ENCODE measurements around the gene ARID3B. TPM values are rescaled to one million over a fixed set of nuclear protein-coding genes. Genes with fewer than 3 reads are reported as not detected.
"Not testable (repeated sequence)": the region's sequence is repeated elsewhere in the genome, so short reads cannot be mapped to it uniquely, and the experiment has no call there.

ARID3B gene
- total RNA-seq, 1 donor from 2014 or later, result 5.8 TPM

DNA sequence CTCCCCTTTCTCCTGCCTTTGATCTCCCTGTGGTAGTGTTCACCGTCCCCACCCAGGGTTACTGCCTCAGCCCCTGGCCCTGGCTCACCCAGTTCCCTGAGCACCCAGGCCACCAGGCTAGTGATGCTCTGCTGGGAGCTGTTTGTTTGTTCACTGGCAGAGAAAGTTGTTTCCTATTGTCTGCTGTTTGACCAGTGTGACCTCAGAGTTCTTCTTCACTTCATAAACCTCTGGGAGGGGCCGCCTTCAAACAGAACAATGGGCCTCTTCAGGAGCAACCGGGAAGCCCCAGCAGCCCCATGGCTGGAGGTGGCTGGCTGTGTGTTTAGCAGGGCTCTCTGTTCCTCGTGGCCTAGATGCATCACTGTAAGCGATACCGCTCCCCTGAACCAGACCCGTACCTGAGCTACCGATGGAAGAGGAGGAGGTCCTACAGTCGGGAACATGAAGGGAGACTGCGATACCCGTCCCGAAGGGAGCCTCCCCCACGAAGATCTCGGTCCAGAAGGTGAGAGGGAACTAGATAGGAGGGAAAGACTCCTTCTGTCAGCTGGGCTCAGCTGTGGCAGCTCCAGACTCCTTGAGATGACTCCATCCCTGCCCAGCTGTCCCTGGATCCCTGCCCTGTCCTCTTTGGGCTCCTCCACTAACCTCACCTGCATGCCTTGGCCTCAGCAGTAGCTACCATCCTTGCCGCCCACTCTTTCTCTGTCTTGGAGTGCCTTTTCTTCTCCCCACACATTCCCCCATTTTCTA is 78.0 kb downstream of the ARID3B start:
- no peak for DNase-seq (ENCODE audit: low spot score)

DNA sequence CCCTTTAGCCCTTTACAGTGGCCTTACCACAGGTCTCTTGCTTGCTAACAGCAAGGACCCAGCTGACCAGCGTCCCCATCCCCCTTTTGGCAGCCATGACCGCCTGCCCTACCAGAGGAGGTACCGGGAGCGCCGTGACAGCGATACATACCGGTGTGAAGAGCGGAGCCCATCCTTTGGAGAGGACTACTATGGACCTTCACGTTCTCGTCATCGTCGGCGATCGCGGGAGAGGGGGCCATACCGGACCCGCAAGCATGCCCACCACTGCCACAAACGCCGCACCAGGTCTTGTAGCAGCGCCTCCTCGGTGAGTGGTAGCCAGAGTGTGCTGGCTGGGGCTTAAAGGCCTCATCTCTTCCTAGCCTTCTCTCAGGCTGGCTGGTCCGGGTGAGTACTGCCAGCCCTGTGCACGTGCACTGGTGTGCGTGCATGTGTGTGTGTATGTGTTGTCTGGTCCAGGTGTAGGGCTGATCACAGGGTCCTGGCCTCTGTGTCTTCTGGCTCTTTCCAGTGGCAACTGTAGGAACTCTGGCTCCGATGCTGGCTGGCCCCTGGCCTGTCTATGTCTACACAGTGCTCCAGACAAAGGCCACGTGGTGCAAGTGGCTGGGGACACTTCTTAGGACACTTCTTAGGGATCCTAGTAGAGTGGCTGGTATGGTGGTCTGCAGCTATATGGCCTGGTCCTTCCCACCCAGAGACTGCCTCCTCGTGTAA is 79.1 kb downstream of the ARID3B start:
- no peak for DNase-seq (ENCODE audit: low spot score)

DNA sequence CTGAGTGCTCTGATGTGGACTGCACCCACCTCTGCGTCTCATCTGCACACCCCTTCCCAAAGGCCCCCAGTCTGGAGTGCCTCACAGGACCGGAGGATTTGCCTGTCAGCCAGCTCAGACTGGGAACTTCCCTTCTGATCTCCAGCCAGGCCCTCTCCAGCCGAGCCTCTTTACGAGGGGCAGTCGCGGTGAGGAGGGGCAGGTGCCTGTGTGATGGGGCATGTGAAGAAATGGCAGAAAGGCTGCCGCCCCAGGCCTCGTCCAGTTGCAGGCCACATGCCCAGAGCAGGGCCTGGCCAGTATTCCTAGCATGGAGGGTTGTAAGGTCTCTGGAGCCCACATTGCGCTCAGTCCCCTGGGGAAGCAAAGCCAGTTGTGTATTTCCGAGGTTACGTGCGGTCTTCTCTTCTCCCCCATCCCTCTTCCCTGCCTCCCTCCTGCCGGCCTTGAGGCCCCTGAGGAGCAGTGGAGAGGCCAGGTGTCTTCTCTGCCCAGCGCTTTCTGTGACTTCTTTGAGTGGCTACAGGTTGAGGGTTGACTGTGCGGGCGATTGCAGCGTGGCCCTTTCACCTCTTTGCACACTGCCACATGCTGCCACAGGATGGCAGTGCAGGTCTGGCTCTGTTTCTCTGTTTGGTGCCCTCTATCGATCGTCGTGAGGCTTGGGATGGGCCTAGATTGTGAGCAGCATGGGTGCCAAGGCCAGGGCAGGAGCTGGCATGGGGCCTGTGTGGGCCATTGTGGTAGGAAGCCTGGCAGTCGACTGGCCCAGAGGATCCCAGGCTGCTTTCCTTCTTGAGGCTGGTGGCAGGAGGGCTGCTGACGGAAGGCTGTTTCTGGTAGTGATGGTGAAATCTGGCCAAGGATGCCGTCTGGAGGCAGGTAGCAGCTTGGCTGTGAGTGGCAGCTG is 79.9 kb downstream of the ARID3B start:
- no peak for DNase-seq (ENCODE audit: low spot score)

DNA sequence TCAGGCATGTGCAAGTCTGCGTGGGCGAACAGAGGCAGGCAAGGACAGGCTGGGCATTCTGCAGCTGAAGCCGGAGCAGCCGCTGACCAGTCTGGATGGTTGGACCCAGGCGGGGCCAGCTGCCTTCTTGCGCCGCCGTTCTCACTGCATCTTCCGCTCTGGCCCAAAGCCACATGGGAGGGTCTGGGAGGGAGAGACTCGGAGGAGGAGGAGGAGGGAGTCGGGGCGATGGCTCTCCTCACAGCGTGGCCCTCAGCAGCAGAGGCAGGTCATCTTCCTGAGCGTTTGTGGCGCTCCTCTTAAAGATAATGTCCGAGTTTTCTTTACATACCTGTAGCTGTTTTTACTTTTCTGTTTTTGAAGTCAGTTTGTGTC is 80.5 kb downstream of the ARID3B start:
- DNase-seq (ENCODE audit: low spot score), result no peak

DNA sequence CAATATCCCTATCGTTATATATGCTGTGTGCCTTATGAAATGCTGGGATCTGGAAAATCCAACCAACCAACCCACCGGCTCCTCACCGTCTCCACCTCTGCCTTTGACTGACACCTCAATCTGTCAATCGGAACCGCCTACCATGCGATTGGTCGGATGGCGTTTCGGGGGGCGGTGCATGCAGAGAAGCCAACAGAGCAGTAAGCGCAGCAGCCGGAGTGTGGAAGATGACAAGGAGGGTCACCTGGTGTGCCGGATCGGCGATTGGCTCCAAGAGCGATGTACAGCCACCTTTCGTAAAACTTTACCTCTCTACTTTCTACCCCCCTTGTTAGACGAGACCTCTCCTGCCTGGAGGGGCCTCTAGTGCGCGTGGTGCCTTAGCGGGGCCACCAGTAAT is 80.9 kb downstream of the ARID3B start:
- no peak for DNase-seq (ENCODE audit: low spot score)

DNA sequence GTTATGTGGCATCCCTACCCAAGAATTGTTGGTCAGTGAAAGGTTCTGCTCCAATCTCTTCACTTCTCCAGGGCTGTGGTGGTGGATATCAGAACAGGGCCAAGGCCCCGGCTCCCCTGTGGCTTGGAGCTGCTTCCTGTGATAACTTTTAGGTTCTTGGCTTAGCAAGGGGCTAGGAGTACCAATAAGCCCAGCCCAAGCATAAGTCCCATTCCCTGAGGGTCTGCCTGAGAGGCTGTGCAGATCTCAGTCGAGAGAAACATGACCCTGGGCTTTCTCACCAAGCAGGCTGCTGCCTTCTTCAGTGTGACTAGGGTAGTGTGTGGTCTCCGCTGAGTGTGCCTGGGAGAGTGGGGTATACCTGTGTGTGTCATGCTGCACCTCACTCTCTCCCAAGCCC is 81.7 kb downstream of the ARID3B start:
- DNase-seq (ENCODE audit: low spot score), result no peak

DNA sequence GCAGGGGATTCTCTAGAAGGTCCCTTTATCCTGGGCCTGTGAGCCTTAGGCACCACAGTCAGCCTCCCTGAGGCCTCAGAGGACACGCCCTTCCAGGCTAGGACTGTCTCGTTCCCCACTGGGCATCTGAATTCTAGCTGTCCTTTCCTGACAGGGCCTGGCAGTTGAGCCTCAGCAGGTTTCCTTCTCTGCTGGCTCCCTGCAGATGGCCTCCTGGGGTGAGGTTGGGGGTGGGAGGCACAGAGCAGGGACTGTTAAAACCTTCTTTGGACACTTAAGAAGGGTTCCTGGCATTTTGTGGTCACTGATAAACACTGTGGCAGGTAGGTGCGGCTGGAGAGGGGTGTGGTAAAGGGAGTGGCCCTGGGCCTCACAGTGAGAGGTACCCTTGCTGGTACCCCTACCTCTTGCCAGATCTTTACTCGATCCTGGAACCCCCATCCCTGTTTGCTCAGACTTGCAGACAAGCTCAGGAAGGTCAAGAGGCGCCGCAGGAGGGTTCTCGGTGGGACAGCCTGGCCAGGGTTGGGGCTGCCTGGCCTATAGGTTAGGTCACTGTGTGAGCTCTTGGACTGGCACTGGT is 83.1 kb downstream of the ARID3B start:
- DNase-seq (ENCODE audit: low spot score), result no peak

DNA sequence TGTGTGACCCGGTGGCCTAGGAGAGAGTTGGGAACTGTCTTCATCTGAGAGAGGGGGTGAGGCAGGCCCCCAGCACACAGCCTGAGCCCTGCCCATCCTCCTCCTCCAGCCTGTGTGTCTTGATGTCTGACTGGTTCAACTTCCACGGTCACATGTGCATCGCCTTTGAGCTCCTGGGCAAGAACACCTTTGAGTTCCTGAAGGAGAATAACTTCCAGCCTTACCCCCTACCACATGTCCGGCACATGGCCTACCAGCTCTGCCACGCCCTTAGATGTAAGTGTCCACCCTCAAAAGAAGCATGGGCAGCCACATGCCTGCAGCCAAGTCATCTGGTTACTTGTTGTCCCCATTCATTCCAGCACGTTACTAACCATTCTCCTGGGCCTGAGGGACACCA is 84.7 kb downstream of the ARID3B start:
- DNase-seq (ENCODE audit: low spot score), result no peak

DNA sequence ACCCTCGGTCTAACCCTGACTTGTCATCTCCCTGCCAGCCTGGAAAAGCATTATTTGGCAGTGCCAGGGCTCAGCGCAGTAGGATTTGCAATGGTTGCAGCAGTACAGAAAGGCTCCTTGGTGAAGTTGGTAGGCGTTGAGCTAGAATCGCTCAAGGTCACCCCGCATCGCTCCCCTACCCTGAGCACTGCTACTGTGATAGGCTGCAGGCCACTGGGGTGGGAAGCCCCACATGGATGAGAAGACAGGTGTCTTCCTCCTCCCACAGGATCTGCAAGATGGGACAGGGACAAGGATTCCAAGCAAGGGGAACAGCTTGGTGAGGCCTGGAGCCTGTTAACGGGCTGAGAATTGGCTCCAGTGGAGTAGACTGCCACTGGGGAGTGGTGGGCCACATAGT is 85.3 kb downstream of the ARID3B start:
- DNase-seq (ENCODE audit: low spot score), result no peak

DNA sequence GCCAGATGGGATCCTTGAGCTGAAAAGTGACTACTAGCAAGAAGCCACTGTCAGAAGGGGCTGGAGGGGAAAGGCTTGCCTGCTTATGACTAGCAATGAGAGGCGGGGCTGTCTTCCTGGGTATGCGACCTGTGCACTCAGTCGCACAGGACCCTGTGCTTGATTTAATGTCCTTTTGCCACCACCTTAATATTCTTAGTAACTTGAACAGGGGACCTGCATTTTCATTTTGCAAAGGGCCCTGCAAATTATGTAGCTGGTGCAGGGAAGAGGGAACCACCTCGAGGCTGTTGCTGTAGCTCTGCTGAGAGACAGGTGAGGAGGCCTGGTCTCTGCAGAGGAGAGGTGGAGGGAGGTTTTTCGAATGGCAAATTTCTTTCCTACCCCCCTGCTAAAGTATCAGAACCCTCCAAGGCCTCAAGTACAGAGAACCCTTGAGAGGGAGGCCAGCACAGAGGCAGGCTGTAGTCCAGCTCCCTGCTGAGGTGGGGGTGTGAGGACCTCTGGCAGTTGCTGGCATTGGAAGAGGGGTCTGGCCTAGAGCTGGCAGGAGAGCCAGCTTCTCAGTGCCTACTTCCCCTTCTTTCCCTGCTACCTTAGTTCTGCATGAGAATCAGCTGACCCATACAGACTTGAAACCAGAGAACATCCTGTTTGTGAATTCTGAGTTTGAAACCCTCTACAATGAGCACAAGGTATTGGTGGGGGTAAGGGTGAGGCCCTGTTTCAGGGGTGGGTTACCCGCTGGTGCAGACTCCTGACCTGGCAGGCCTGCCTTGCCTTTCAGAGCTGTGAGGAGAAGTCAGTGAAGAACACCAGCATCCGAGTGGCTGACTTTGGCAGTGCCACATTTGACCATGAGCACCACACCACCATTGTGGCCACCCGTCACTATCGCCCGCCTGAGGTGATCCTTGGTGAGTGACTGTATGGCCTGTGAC is 86.0 kb downstream of the ARID3B start:
- DNase-seq (ENCODE audit: low spot score), result no peak

DNA sequence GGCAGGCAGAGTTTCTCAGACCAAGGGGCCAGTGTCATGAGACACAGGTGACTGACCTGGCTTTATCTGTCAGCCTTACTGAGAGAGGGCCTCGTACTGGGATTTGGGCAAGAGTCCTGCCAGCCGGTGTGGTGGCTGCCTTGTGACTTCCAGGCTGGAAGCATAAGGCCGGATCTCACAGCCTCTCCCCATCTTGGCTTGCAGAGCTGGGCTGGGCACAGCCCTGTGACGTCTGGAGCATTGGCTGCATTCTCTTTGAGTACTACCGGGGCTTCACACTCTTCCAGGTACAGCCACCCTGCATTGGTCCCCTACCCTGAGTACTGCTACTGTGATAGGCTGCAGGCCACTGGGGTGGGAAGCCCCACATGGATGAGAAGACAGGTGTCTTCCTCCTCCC is 86.7 kb downstream of the ARID3B start:
- DNase-seq (ENCODE audit: low spot score), result no peak

DNA sequence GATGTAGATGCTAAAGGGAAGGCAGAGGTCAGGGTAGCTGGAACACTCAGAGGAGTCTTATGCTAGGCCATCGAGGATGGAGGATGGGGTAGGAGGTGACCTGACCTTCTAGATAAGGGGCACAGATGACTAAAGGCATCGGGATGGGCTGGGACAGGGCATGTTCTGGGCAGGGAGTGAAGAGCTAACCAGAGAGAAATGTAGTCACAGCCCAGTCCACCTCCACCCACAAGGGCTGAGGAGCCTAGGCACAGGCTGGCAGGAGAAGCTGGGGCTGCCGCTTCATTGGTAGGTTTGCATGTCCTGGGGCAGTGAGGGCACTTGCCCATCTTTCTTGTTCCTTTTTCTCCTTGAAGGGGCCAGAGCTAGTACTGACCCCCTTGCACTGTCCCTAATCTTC is 87.2 kb downstream of the ARID3B start:
- DNase-seq (ENCODE audit: low spot score), result no peak

DNA sequence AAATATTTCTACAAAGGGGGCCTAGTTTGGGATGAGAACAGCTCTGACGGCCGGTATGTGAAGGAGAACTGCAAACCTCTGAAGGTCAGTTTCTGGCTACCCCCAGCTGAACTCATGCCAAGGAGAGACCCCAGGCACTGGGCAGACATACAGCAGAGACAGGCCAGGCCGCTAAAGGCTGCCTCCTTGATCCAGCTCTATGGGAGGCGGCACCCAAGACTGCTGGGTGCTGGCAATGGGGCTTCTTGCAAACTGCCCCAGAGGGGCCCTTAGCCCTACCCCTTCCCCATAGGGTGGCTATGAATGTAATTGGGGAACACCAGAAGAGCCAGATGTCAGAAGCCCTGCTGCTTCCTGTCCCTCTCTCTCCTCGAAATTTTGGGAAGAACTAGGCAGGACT is 87.9 kb downstream of the ARID3B start:
- DNase-seq (ENCODE audit: low spot score), result no peak

DNA sequence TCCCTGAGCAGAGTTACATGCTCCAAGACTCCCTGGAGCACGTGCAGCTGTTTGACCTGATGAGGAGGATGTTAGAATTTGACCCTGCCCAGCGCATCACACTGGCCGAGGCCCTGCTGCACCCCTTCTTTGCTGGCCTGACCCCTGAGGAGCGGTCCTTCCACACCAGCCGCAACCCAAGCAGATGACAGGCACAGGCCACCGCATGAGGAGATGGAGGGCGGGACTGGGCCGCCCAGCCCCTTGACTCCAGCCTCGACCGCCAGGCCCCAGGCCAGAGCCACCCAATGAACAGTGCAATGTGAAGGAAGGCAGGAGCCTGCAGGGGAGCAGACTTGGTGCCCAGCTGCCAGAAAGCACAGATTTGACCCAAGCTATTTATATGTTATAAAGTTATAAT is 88.7 kb downstream of the ARID3B start:
- DNase-seq (ENCODE audit: low spot score), result not testable (repeated sequence)

DNA sequence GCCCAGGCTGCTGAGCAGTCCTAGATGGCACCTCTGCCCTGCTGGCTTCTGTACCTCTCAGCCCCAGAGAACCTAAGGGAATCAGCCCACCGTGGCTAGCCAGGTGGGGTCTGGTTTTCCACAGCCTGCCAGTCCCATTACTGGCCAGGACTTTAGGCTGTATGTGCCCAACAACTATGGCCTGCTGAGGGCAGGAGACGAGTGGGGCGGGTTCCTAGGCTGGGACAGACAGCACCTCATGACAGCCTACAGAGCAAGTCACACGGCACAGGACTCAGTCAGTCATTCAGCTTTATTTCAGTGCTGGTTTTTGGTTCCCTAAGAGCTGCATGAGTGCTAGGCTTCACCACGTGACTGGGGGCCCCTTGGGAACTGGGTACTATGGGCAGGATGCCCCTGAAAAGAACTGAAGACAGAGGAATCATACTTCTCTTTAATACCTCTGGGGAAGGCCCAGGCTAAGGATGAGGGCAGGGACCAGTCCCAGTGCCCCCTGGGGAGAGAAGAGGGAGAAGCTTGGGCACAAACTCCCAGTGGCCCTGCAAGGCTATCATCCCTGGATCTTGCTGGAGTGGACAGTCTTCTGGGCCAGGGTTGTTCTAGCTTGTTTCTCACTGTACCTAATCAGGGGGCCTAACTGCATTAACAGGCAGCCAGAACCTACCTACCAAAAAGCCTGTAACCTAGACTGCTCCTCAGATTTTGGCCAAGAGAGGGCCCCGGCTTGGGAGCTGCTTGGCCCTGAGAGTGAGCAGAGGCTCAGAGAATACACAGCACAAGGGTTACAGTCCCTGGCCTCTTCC is 89.5 kb downstream of the ARID3B start:
- DNase-seq (ENCODE audit: low spot score), result no peak

DNA sequence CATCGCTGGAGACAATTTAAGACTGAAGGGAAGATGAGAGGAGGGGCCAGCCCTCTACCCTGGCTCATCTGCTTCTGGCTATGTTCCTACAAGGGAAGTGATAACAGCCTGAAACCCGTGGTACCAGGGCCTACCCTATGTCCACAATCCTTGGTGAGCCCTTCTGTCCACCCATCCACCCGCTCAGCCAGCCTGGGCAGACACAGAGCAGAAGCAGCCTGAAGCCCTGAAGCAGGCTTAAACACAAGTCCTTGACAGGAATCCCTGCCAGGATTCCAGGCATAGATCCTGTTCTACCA is 90.0 kb downstream of the ARID3B start:
- DNase-seq (ENCODE audit: low spot score), result no peak

DNA sequence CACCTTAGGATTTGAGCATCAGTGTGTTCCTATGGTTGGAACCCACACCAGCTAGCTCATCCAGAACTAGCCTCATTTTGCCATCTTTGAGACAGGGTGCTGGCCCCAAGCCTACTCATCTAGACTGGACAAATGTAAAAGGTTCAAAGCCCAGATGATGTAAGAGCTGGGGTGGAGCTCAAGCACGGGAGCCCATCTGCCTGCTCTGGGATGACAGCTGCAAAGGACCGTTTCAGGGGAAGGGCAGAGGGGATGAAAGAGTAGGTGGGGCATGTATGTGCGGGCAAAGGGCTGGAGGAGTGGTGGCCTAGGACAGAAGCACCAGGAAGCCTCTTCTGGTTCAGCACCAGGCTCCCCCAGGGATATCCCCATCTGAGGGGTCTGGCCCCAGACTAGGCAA is 90.4 kb downstream of the ARID3B start:
- DNase-seq (ENCODE audit: low spot score), result no peak

DNA sequence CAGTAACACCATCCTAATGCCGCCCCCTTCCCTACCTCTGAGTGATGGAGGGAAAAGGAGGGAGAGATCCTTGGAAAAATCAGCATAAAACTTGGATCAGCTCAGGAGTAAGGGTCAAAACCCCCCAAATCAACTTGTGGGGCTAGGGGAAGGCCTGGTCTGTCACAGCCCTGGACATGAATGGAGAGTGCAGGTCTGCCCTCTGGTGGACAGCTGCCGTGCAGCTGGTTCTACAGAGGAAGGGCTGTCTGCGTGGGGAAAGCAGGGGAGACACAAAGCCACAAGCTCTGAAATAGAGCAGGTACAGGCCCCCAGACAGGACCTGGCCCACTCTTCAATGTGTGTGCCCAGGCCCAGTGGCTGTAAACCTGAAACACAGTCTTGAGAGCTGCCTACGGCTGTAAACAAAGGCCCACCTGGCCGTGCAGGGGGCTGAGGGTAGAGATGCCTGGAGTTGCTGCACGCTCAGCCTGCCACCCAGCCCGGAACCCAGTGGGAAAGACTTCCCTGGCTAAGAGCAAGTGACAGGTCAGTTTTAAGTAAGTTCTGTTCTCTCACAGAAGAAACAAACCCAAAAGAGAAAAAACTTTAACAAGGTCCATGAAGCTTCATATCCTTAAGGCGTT is 91.0 kb downstream of the ARID3B start:
- DNase-seq (ENCODE audit: low spot score), result no peak

DNA sequence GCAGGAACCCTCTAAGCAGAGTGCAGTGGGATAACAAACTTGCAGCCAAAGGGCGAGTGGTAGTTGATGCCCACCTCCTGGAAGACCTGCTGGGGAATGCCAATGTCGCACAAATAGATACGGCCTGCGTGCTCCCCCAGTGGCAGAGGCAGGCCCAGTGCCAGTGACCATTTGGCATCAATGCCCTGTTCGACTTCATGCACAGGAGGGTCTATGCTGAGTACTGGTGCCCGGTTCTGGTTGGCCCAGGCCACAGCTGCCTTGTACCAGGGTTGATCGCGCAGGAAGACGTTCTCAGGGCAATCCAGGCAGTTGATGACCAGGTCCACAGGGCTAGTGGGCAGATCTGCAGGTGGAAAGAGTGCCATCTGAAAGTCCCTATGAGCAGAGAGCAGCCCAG is 91.6 kb downstream of the ARID3B start:
- DNase-seq (ENCODE audit: low spot score), result no peak

All from mesenteric fat pad (tissue), 1 donor.